Endothelial cell of umbilical vein (primary cell): ENCODE measurements around the gene NAA38.

ENCODE experiments used
- CTCF ChIP-seq, 2 donors: IDR thresholded peaks; 1 replicate in 1 of 2; 2 replicates in 1 of 2; pipeline ENCODE4 v1.5.1; 2011; ENCODE audit warnings: low read length in 2 of 2, mild to moderate bottlenecking in 2 of 2, moderate library complexity in 2 of 2, control low read depth in 1 of 2, inconsistent platforms in 1 of 2, low read depth in 1 of 2; ENCODE audit not compliant: insufficient read depth in 1 of 2; ENCODE audit errors: extremely low read depth in 1 of 2
- EZH2 ChIP-seq: IDR thresholded peaks from 2 replicates; pipeline ENCODE4 v1.6.1; 2012; ENCODE audit warnings: borderline replicate concordance, low read depth, mild to moderate bottlenecking, moderate library complexity, low read length, inconsistent platforms; ENCODE audit not compliant: severe bottlenecking

- TF ChIP-seq CTCF (IDR thresholded peaks at IDR 0.05; ENCODE audit: extremely low read depth in 1 of 2, insufficient read depth in 1 of 2, low read depth in 1 of 2, low read length in 2 of 2) (no peak), EZH2 (no peak)
These were observed 4.3 kb downstream of the NAA38 start for GRCh38 chr17:7852919-7853690.
